GM21423 (cell line): ENCODE measurements around the gene VPS13D.
A peak's percentile ranks its signal among the peaks of the same experiment; 100 is the strongest.

Source experiments
- ATAC-seq: cut with Tn5 transposase; IDR thresholded peaks from one replicate; pipeline ENCODE4 v1.9.1; 2021; ENCODE audit warnings: mild to moderate bottlenecking, moderate library complexity; ENCODE audit not compliant: unreplicated experiment

Gene VPS13D

GRCh38 chr1:12416744-12417143 lies 186.9 kb downstream of the VPS13D start:
- ATAC-seq: no peak

- no peak for ATAC-seq
Observed at GRCh38 chr1:12417389-12417788, 187.6 kb downstream of the VPS13D start.

DNA sequence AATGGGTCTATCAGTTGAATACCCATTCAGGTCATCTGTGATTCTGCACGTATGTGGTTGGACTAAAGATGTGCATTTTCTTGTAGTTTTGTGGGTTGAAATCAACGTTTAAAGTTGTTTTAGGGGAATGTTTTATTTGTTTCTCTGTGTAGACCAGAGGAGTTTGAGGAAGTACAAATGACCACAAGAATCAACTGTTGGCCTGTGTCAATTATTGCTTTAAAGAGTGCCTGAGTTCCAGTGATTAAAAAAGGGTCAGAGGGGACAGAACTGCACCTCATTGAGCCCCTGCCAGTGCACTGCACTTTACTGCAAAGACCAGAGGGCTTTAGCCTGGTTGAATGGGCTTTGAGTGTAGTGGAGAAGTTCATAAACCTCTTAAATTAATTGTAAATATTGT lies 190.3 kb downstream of the VPS13D start:
- ATAC-seq: no peak

DNA sequence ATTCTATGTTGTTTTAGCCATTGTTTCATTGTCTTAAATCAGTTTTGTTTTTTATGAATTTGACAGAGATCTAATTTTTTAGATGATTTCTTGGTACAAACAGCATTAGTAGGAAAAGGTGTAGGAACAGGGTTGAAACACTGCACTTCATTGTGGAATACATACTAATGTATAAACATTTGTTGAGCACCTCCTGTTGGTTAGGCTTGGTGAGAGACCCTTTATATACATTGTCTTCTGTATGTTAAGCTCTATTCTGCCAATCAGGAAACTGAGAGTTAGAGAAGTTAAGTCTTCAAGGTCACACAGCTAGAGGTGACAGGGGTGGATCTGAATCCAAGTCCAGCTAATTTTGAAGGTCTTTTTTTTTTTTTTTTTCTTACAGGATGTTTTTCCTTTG lies 192.7 kb downstream of the VPS13D start:
- ATAC-seq: no peak

- no peak for ATAC-seq
Observed at GRCh38 chr1:12424087-12424529, 194.3 kb downstream of the VPS13D start.

- ATAC-seq: no peak
Observed at GRCh38 chr1:12424793-12425192, 195.0 kb downstream of the VPS13D start.

- no peak for ATAC-seq
Observed at GRCh38 chr1:12426030-12426429, 196.2 kb downstream of the VPS13D start.

DNA sequence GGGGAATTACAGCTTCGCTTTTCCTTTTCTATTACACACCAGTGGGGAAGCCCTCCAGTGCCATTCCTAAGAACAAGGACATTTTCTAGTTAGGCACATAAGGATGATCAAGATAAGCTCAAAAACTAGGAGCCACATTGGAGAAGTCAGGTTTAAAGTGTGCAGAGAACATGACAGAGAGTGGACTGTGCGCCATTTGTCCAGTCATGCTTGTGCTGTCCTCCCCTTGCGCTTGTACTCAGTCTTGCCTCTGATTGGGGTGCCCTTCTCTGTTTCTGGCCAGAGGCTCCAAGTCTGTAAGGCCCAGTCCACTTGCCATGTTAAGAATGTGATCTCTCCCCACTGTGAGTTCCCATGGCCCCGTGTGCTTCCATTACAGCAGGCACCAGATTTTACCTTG lies 198.5 kb downstream of the VPS13D start:
- ATAC-seq: no peak

DNA sequence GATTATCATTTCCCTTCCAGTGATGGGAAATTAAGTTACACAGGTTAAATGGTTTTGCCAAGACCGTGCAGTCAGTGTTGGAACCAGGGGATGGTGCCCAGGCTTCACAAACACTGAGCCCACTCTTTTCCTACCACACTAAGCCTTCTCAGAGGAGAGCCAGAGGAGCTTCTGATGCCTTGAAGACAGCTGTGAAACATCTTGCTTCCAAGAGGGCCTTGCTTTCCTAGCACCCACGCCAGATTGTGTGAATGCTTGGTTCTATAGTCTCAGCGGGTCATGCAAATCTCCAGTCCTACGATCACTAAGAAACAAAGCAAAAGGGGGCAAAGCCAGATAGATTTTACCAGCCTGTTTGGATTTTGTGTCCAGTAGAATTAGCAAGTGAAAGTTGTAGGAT lies 200.7 kb downstream of the VPS13D start:
- no peak for ATAC-seq

GRCh38 chr1:12432897-12433296 lies 203.1 kb downstream of the VPS13D start:
- ATAC-seq: no peak

GRCh38 chr1:12433323-12434053 lies 203.7 kb downstream of the VPS13D start:
- no peak for ATAC-seq

- ATAC-seq: peak; percentile 36
Observed at GRCh38 chr1:12434174-12434573, 204.3 kb downstream of the VPS13D start.

GRCh38 chr1:12434686-12435085 lies 204.9 kb downstream of the VPS13D start:
- ATAC-seq: no peak

DNA sequence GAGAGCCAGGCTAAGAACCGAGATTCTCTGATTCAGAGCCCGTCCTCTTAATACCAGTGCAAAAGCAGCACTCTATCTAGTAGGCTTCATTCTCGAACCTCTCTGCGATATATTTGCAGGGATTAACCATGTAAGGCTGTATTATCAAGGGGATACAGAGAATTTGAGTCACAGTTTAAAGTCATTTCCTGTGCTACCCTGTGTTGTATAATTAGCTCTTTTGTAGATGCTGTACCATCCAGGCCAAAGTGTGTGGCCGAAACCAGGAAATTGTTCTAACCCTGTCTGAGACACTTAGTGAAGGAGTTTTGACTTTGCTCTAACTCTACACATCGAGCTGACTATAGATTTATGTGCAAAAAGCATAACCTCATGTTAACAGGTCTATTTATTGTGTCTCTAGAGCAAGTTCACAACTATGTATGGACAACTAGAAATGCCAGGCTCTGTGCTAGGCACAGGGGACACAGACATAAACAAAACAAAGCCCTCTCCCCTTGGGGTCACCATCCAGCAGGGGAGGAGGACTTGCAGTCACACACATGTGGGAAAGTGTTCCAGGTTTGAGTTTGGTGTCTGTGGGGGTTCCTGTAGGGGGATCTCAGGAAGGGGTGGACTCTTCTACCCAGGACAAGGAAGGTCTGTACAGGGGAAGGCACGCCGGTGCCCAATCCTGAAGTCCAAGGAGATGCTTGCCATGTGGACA lies 206.0 kb downstream of the VPS13D start:
- ATAC-seq: peak; percentile 67

DNA sequence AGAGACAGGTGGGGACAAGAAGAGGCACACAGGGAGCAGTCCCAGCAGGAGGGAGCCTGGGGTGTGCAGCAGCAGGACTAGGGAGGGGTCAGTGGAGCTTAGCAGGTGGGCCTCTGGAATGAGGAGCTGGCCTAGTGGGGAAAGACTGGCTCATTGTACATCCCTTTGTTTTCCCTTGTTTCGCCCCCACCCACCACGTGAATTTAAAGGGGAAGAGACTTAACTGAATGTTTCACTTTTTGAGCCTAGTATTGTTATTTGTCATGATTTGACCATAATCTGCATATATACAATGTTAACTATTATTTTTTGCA lies 206.5 kb downstream of the VPS13D start:
- ATAC-seq: no peak

DNA sequence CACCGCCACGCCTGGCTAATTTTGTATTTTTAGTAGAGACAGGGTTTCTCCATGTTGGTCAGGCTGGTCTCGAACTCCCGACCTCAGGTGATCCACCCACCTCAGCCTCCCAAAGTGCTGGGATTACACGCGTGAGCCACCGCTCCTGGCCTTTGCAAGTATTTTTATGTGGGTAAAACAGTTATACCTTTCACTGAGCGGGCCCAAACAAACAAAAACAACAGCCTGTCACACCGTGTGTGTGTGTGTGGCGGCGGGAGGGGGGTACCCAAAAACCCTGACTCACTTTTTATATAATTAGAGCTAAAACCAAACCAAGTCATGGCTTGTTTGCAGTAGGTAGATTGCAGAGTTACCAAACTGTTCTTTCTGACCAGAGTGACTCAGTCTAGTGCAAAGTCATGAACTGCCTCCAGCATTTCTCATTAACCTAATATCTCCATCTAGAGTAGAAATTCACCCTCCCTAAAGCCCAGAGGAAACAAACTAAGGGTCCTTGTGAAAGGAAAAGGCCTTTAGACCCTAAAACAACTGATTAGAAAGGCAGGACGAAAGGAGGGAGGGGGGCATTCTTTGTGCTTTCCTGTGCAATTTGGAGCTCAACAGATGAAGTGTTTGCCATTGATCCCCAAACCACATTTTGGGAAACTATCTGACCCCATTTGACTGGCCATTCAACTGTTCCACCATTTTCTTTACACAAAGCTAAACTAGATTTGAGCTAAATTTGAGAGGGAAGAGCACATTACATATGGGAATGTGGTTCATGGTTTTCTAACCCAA lies 207.2 kb downstream of the VPS13D start:
- no peak for ATAC-seq

GRCh38 chr1:12437629-12438028 lies 207.8 kb downstream of the VPS13D start:
- ATAC-seq: no peak

- ATAC-seq: peak; percentile 33
Observed at GRCh38 chr1:12438349-12438924, 208.6 kb downstream of the VPS13D start.

DNA sequence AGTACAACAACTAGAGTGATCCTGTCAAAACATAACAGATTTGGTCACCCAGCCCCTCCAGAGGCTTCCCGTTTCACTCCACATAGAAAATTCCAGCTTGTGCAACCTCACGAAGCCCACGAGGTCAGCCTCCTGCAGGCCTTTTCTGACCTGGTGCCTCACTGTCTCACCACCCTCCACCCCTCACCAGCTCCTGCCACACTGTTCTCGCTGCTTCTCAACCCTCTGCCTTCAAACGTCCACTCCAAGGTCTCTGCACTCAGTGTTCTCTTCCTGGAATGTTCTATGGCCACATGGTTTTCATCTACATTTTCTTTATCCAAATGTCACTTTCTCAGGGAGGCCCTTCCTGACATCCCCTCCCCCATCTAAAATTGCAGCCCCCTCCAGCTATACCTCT lies 209.2 kb downstream of the VPS13D start:
- ATAC-seq: no peak

DNA sequence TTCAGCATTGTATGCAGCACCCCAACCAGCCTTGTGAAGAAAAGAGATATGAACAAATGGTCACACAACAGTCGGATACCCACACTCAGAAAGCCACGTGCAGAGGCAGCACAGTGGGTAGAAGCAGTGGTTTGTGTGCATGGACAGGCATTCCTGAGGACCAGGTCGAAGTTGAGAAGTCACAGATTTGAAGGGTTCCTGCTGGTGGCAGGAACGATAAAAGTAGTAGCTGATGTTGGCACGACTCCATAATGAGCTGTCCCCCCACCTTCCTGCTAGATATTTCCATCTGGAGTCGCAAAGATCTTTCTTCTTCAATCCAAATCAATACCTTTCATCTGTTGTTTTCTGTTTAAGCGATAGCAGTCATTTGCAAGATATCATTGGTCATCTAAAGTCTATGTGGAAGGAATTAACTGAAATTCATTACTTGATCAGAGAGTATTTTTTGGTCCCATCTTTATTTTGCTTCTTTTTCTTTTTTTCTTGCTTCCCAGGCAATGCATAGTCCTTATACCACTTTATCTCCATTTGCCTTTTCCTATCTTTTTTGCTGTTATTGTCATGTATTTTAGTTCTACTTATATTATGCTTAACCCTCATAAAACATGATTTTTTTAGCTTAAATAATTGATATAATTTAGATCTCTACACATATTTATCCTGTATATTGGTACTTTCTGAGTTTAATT lies 211.7 kb downstream of the VPS13D start:
- ATAC-seq: no peak

DNA sequence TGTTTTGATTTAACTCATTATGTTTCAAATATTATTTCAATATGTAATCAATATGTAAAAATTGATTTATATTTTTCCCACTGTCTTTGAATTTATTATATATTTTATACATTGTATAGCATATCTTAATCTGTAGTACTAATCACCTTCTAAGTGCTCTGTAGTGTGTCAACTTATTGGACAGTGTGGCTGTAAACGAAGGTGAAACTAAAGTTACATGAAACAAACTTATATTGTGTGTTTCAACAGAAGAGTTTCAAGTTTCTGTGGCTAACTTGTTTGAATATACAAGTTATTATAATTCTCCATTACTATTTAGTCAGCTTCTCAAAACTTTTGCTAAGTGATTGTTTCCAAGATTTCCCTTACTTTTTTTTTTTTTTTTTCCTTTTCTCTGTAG lies 212.4 kb downstream of the VPS13D start:
- ATAC-seq: no peak
